HepG2 (cell line): ENCODE results near the gene RSRC2. TPM values are rescaled to one million over a fixed set of nuclear protein-coding genes. Genes with fewer than 3 reads are reported as not detected.
A peak's percentile ranks its signal among the peaks of the same experiment; 100 is the strongest.

ENCODE experiments used
- ATRX ChIP-seq: sonication (generic); formaldehyde crosslinking; IDR thresholded peaks from 2 replicates; pipeline ENCODE4 v1.4.0; 2020; ENCODE audit warnings: missing genetic modification reagents, borderline replicate concordance
- BCL6 ChIP-seq: IDR thresholded peaks from 2 replicates; pipeline ENCODE4 v1.6.1; 2016; ENCODE audit warnings: missing genetic modification reagents, missing compliant biosample characterization
- DZIP1 ChIP-seq: sonication (generic); formaldehyde crosslinking; IDR thresholded peaks from 2 replicates; pipeline ENCODE4 v1.5.0; 2020; ENCODE audit warnings: mild to moderate bottlenecking, missing genetic modification reagents
- FOXJ3 ChIP-seq: sonication (generic); formaldehyde crosslinking; IDR thresholded peaks from 2 replicates; pipeline ENCODE4 v1.4.0; 2020; ENCODE audit warnings: missing genetic modification reagents, mild to moderate bottlenecking, borderline replicate concordance
- GFI1 ChIP-seq: sonication (generic); formaldehyde crosslinking; IDR thresholded peaks from 2 replicates; pipeline ENCODE4 v1.5.0; 2020; ENCODE audit warnings: missing genetic modification reagents, mild to moderate bottlenecking, borderline replicate concordance
- LRRFIP1 ChIP-seq: sonication (generic); formaldehyde crosslinking; conservative IDR thresholded peaks from 2 replicates; pipeline ENCODE4 v1.4.0; 2020; ENCODE audit warnings: missing genetic modification reagents
- PHB2 ChIP-seq: fragments of 450-650 bp; IDR thresholded peaks from 2 replicates; pipeline ENCODE4 v1.6.1; 2018; ENCODE audit not compliant: partially characterized antibody
- REPIN1 ChIP-seq: sonication (generic); formaldehyde crosslinking; IDR thresholded peaks from 2 replicates; pipeline ENCODE4 v1.8.0; 2022; ENCODE audit warnings: missing genetic modification reagents, low read depth, mild to moderate bottlenecking, borderline replicate concordance
- RFX1 ChIP-seq: fragments of 450-650 bp; IDR thresholded peaks from 2 replicates; pipeline ENCODE4 v1.6.1; 2017
- SNAPC4 ChIP-seq: sonication (generic); formaldehyde crosslinking; IDR thresholded peaks from 2 replicates; pipeline ENCODE4 v1.4.0; 2020; ENCODE audit warnings: mild to moderate bottlenecking, missing genetic modification reagents
- SSRP1 ChIP-seq: IDR thresholded peaks from 2 replicates; pipeline ENCODE4 v1.6.1; 2016; ENCODE audit warnings: control low read depth
- SYNCRIP ChIP-seq: fragments of 200-400 bp; formaldehyde crosslinking; IDR thresholded peaks from 2 replicates; pipeline ENCODE4 v1.6.1; 2018; ENCODE audit warnings: mild to moderate bottlenecking, low read depth, low read length; ENCODE audit not compliant: insufficient read depth
- TMF1 ChIP-seq: sonication (generic); formaldehyde crosslinking; IDR thresholded peaks from 2 replicates; pipeline ENCODE4 v1.8.1; 2022; ENCODE audit warnings: low read depth, missing genetic modification reagents
- ZGPAT ChIP-seq: IDR thresholded peaks from 2 replicates; pipeline ENCODE4 v1.6.1; 2016; ENCODE audit warnings: mild to moderate bottlenecking
- ZNF33B ChIP-seq: sonication (generic); formaldehyde crosslinking; IDR thresholded peaks from 2 replicates; pipeline ENCODE4 v1.5.1; 2020; ENCODE audit warnings: mild to moderate bottlenecking, missing genetic modification reagents
- ZNF460 ChIP-seq: sonication (generic); formaldehyde crosslinking; IDR thresholded peaks from 2 replicates; pipeline ENCODE4 v1.5.1; 2020; ENCODE audit warnings: missing genetic modification reagents, mild to moderate bottlenecking, borderline replicate concordance
- ZNF543 ChIP-seq: sonication (generic); formaldehyde crosslinking; IDR thresholded peaks from 2 replicates; pipeline ENCODE4 v1.4.0; 2020; ENCODE audit warnings: mild to moderate bottlenecking, missing genetic modification reagents
- polyA plus RNA-seq, 8 experiments: library from polyadenylated mRNA; depleted of rRNA in 3 of 8; stranded (reverse) in 7 of 8; unstranded in 1 of 8; fragments of >200 nt; fragmentation: Illumina TruSeq in 4 of 8; extraction: Trizol in 4 of 8; gene quantifications; 2 replicates each; pipeline versions ENCODE4 v1.2.1 to v1.2.3, GENCODE V29; 2011 to 2016; ENCODE audit warnings: low read depth in 4 of 8, missing spikeins in 1 of 8, mixed read lengths in 1 of 8; ENCODE audit not compliant: insufficient read depth in 1 of 8
- total RNA-seq, 5 experiments: library from RNA; depleted of rRNA; stranded (reverse); fragments of >200 nt; fragmentation: Illumina TruSeq; extraction: Trizol; gene quantifications; 2 replicates each; pipeline ENCODE4 v1.2.3, GENCODE V29; 2016; ENCODE audit warnings: low read depth in 1 of 5

The RSRC2 gene
- total and polyA plus RNA-seq, 2 of the 13 experiments (the other 11 are each of a cell fraction or from before 2014, with no cell fraction given): 31.4 to 77.8 TPM

- peak; percentile 92 for TF ChIP-seq ZGPAT (CRISPR knock-in tag)
- peak; percentile 88 for TF ChIP-seq SNAPC4 (CRISPR knock-in tag)
- TF ChIP-seq SYNCRIP: no peak
- 0 out of 2 replicates have a peak, but pooled peaks have one; percentile 31 for TF ChIP-seq GFI1
- peak; percentile 60; the same call in 1 of the 2 replicates for TF ChIP-seq ZNF33B (CRISPR knock-in tag)
- TF ChIP-seq ATRX (CRISPR knock-in tag): no peak
- no peak for TF ChIP-seq PHB2
- peak; percentile 62 for TF ChIP-seq RFX1
- peak; percentile 85; the same call in 1 of the 2 replicates for TF ChIP-seq TMF1
- no peak for TF ChIP-seq LRRFIP1
- peak; percentile 96 for TF ChIP-seq ZNF460 (CRISPR knock-in tag)
- TF ChIP-seq SSRP1: no peak
- no peak for TF ChIP-seq DZIP1 (CRISPR knock-in tag)
- TF ChIP-seq FOXJ3 (CRISPR knock-in tag): no peak; the same call in 1 of the 2 replicates
- TF ChIP-seq BCL6 (CRISPR knock-in tag): peak; percentile 47
- 0 out of 2 replicates have a peak, but pooled peaks have one; percentile 19 for TF ChIP-seq REPIN1 (CRISPR knock-in tag)
- TF ChIP-seq ZNF543 (CRISPR knock-in tag): peak; percentile 70; the same call in 1 of the 2 replicates
These were observed 25.8 kb downstream of the RSRC2 start, which contains the start of gene ZCCHC8 (continued) for GRCh38 chr12:122500685-122501488.
